Liver (tissue), 9 donors: Measurements from ENCODE around the gene ADGRD1. TPM values are rescaled to one million over a fixed set of nuclear protein-coding genes. Genes with fewer than 3 reads are reported as not detected.

ENCODE experiments used
- DNase-seq: peaks from one replicate; pipeline ENCODE4 v3.0.0-alpha.2; 2017; ENCODE audit warnings: low spot score
- H3K27ac ChIP-seq, 2 donors: one replicate each; pipeline ENCODE4 v1.7.0; 2013; ENCODE audit warnings: inconsistent platforms in 2 of 2, low read length in 2 of 2, control low read depth in 1 of 2, low read depth in 1 of 2, mild to moderate bottlenecking in 1 of 2
- H3K27me3 ChIP-seq, 4 donors: one replicate each; pipeline versions ENCODE4 v1.6.1 to v1.7.0; 2013; ENCODE audit warnings: low read length in 3 of 4, inconsistent platforms in 1 of 4, mild to moderate bottlenecking in 1 of 4, moderate library complexity in 1 of 4; ENCODE audit not compliant: control insufficient read depth in 4 of 4, insufficient read depth in 4 of 4
- H3K36me3 ChIP-seq, 4 donors: one replicate each; pipeline versions ENCODE4 v1.6.1 to v1.7.0; 2013; ENCODE audit warnings: low read length in 3 of 4, mild to moderate bottlenecking in 3 of 4, low read depth in 1 of 4, moderate library complexity in 1 of 4; ENCODE audit not compliant: control insufficient read depth in 4 of 4, insufficient read depth in 3 of 4
- H3K4me1 ChIP-seq, 4 donors: one replicate each; pipeline versions ENCODE4 v1.6.1 to v1.7.0; 2013; ENCODE audit warnings: low read length in 3 of 4, mild to moderate bottlenecking in 3 of 4, moderate library complexity in 1 of 4; ENCODE audit not compliant: control insufficient read depth in 4 of 4, insufficient read depth in 4 of 4
- H3K4me3 ChIP-seq, 3 donors: one replicate each; pipeline versions ENCODE4 v1.6.1 to v1.7.0; 2013; ENCODE audit warnings: low read length in 3 of 3, control low read depth in 1 of 3, low read depth in 1 of 3, mild to moderate bottlenecking in 1 of 3
- H3K9ac ChIP-seq, 2 donors: one replicate each; pipeline ENCODE4 v1.7.0; 2013; ENCODE audit warnings: low read length in 2 of 2, mild to moderate bottlenecking in 2 of 2, moderate library complexity in 2 of 2, control low read depth in 1 of 2, low read depth in 1 of 2
- H3K9me3 ChIP-seq, 4 donors: one replicate each; pipeline versions ENCODE4 v1.6.1 to v1.7.0; 2013; ENCODE audit warnings: low read length in 3 of 4; ENCODE audit not compliant: control insufficient read depth in 4 of 4
- EGR1 ChIP-seq, 2 donors: IDR thresholded peaks; 2 replicates each; pipeline ENCODE4 v1.6.1; 2016 to 2018; ENCODE audit warnings: antibody characterized with exemption in 2 of 2, low read depth in 2 of 2
- FOXA1 ChIP-seq: IDR thresholded peaks from 2 replicates; pipeline ENCODE4 v1.6.1; 2016; ENCODE audit warnings: antibody characterized with exemption
- FOXA2 ChIP-seq: IDR thresholded peaks from 2 replicates; pipeline ENCODE4 v1.6.1; 2016; ENCODE audit warnings: antibody characterized with exemption
- HNF4G ChIP-seq: IDR thresholded peaks from 2 replicates; pipeline ENCODE4 v1.6.1; 2016; ENCODE audit warnings: antibody characterized with exemption
- JUND ChIP-seq, 2 donors: IDR thresholded peaks; 2 replicates each; pipeline ENCODE4 v1.6.1; 2016; ENCODE audit warnings: antibody characterized with exemption in 2 of 2
- NR2F2 ChIP-seq: IDR thresholded peaks from 2 replicates; pipeline ENCODE4 v1.6.1; 2016; ENCODE audit warnings: antibody characterized with exemption
- RAD21 ChIP-seq, 2 donors: IDR thresholded peaks; 2 replicates each; pipeline ENCODE4 v1.6.1; 2016; ENCODE audit warnings: antibody characterized with exemption in 2 of 2, mild to moderate bottlenecking in 2 of 2
- RXRA ChIP-seq, 2 donors: IDR thresholded peaks; 2 replicates each; pipeline ENCODE4 v1.6.1; 2017 to 2018; ENCODE audit warnings: antibody characterized with exemption in 2 of 2, mild to moderate bottlenecking in 1 of 2
- SP1 ChIP-seq: IDR thresholded peaks from 2 replicates; pipeline ENCODE4 v1.6.1; 2018; ENCODE audit warnings: antibody characterized with exemption, mild to moderate bottlenecking
- TAF1 ChIP-seq: conservative IDR thresholded peaks from 2 replicates; pipeline ENCODE4 v1.6.1; 2016; ENCODE audit warnings: antibody characterized with exemption, mild to moderate bottlenecking
- YY1 ChIP-seq: IDR thresholded peaks from 2 replicates; pipeline ENCODE4 v1.6.1; 2016; ENCODE audit warnings: antibody characterized with exemption, mild to moderate bottlenecking
- WGBS: extraction: QIAGEN DNeasy Blood & Tissue Kit; methylation state at CpG from one replicate; pipeline ENCODE4 v1.1.7; 2013; 5-methylcytosine and 5-hydroxymethylcytosine counted together
- polyA plus RNA-seq, 2 donors: library from polyadenylated mRNA; stranded (reverse) in 1 of 2; unstranded in 1 of 2; fragments of 200-250 nt in 1 of 2; fragments of >200 nt in 1 of 2; fragmentation: Nextera tagmentation in 1 of 2; extraction: Ambion mirVana in 1 of 2; gene quantifications; one replicate each; pipeline versions ENCODE4 v1.2.1 to v1.2.3, GENCODE V29; 2013 to 2015
- total RNA-seq, 2 donors: library from RNA; depleted of rRNA; stranded (reverse); fragments of >200 nt; gene quantifications; one replicate each; pipeline ENCODE4 v1.2.3, GENCODE V29; 2014
- TF ChIP-seq, protein P1 (sequence below): IDR thresholded peaks from 2 replicates; pipeline ENCODE4 v1.6.1; 2016; ENCODE audit warnings: antibody characterized with exemption, mild to moderate bottlenecking
- TF ChIP-seq, protein P2 (sequence below): IDR thresholded peaks from 2 replicates; pipeline ENCODE4 v1.6.1; 2016; ENCODE audit warnings: antibody characterized with exemption
- TF ChIP-seq, protein P3 (sequence below): IDR thresholded peaks from 2 replicates; pipeline ENCODE4 v1.6.1; 2016; ENCODE audit warnings: antibody characterized with exemption
- TF ChIP-seq, protein P4 (sequence below): fragments of 150-350 bp; IDR thresholded peaks from 2 replicates; pipeline ENCODE4 v1.5.1; 2017; ENCODE audit warnings: improper control_type of control experiment, low read depth, low read length; ENCODE audit not compliant: missing input control
- TF ChIP-seq, protein P5 (sequence below): IDR thresholded peaks from 2 replicates; pipeline ENCODE4 v1.6.1; 2016; ENCODE audit warnings: antibody characterized with exemption
- donor health status: healthy.
- donor health status: healthy.
- donor health status: healthy.
- donor health status: healthy.
- donor health status: healthy.

Gene ADGRD1
- total and polyA plus RNA-seq, 4 donors = 2.7 to 7.1 (median 4.6) TPM

DNA sequence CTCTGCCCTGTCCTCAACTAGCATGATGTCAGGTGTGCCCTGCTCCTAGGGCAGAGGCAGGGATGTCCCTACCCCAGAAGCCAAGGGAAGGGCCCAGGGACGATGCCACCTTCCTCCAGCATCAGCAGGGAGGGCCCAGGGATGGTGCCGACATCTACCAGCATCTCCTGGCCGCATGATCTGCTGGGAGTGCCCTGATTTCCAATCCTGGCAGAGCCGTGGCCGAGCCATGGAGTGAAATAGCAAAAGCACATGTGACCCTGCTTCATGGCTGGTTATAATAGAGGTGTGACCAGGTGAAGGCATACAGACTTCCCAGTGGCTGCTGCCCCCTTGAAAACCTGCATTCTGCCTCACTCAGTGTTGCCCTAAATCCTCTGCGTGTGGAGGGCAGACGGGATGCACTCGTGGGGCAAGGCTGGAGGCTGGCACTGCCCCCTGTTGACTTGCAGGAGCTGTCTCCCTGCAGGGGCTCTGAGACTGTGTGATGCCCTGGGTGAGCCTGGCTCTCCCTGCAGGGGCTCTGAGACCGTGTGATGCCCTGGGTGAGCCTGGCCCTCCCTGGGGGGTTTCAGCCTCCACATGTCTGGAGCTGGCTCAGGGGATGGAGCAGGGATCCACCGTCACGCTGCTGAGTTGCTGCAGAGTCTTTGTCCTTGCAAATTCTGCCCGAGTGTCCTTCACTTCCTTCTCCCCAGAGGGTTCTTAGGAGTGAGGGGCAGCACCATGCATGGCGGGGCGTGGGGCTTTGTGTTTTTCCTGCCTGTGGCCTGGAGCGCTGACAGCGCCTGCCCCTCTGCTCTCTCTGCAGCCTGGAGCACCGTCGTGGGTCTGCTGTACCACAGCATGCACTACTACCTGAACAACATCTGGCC lies 51.7 kb downstream of the ADGRD1 start:
- TF ChIP-seq SP1 (no peak), TAF1 (no peak), RXRA (IDR thresholded peaks at IDR 0.05) (no peak), YY1 (no peak), HNF4G (no peak), JUND (IDR thresholded peaks at IDR 0.05) (no peak), FOXA2 (no peak), FOXA1 (no peak), NR2F2 (no peak), RAD21 (IDR thresholded peaks at IDR 0.05) (no peak)
- TF ChIP-seq, protein P1, sequence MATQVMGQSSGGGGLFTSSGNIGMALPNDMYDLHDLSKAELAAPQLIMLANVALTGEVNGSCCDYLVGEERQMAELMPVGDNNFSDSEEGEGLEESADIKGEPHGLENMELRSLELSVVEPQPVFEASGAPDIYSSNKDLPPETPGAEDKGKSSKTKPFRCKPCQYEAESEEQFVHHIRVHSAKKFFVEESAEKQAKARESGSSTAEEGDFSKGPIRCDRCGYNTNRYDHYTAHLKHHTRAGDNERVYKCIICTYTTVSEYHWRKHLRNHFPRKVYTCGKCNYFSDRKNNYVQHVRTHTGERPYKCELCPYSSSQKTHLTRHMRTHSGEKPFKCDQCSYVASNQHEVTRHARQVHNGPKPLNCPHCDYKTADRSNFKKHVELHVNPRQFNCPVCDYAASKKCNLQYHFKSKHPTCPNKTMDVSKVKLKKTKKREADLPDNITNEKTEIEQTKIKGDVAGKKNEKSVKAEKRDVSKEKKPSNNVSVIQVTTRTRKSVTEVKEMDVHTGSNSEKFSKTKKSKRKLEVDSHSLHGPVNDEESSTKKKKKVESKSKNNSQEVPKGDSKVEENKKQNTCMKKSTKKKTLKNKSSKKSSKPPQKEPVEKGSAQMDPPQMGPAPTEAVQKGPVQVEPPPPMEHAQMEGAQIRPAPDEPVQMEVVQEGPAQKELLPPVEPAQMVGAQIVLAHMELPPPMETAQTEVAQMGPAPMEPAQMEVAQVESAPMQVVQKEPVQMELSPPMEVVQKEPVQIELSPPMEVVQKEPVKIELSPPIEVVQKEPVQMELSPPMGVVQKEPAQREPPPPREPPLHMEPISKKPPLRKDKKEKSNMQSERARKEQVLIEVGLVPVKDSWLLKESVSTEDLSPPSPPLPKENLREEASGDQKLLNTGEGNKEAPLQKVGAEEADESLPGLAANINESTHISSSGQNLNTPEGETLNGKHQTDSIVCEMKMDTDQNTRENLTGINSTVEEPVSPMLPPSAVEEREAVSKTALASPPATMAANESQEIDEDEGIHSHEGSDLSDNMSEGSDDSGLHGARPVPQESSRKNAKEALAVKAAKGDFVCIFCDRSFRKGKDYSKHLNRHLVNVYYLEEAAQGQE = no peak
- TF ChIP-seq, protein P2, sequence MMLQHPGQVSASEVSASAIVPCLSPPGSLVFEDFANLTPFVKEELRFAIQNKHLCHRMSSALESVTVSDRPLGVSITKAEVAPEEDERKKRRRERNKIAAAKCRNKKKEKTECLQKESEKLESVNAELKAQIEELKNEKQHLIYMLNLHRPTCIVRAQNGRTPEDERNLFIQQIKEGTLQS = no peak
- TF ChIP-seq, protein P3, sequence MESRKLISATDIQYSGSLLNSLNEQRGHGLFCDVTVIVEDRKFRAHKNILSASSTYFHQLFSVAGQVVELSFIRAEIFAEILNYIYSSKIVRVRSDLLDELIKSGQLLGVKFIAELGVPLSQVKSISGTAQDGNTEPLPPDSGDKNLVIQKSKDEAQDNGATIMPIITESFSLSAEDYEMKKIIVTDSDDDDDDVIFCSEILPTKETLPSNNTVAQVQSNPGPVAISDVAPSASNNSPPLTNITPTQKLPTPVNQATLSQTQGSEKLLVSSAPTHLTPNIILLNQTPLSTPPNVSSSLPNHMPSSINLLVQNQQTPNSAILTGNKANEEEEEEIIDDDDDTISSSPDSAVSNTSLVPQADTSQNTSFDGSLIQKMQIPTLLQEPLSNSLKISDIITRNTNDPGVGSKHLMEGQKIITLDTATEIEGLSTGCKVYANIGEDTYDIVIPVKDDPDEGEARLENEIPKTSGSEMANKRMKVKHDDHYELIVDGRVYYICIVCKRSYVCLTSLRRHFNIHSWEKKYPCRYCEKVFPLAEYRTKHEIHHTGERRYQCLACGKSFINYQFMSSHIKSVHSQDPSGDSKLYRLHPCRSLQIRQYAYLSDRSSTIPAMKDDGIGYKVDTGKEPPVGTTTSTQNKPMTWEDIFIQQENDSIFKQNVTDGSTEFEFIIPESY = no peak
- DNase-seq = no peak
- H3K4me3 ChIP-seq = no peak overlapping the region
- no peaks in the 10 kb centered on the region for H3K27me3 ChIP-seq
- H3K36me3 ChIP-seq = no peaks in the 10 kb centered on the region
- no peak overlapping the region for H3K9ac ChIP-seq
- 85% methylated on average over 18 of the region's 18 CpGs for WGBS
- H3K27ac ChIP-seq = no peak overlapping the region
- peaks cover 8 to 20% (median 16%) of the 10 kb centered on the region in 4 donors for H3K4me1 ChIP-seq
- no peaks in the 10 kb centered on the region for H3K9me3 ChIP-seq

DNA sequence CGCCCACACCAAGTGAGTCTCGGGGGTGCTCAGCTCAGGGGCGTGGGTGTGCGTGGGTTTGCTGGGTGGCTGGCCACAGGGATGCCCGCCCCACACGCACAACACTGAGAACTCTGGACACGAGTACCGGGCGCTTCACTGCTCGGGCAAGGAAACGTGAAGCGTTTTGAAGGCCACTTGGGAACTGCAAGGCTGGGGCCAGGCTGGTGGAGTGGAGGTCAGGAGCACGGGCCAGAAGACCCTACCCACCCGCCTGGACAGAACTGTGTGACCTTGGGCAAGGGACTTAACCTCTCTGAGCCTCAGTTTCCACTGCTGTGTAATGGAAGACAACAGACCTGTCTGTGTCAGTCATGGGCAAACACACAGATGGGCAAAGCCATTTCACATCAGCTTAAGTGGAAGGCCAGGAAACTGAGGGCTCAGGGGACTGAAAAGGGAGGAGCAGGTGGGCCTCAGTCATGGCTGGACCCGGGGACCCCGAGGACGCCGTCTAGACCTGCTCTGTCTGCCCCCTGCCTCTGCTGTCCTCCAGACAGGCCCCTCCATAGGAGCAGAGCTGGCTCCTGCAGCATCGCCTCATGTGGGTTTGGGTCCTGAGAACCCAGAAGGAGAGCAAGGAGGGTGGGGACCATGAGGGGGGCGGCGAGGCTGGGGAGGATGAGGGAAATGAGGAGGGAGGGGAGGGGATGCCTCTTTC lies 52.5 kb downstream of the ADGRD1 start:
- Histone ChIP-seq H3K4me3 (no peak overlapping the region), H3K36me3 (no peaks in the 10 kb centered on the region), H3K27me3 (no peaks in the 10 kb centered on the region), H3K9ac (no peak overlapping the region), H3K9me3 (no peaks in the 10 kb centered on the region), H3K27ac (no peak overlapping the region), H3K4me1 (peaks cover 8 to 20% (median 16%) of the 10 kb centered on the region in 4 donors)
- 91% methylated on average over 21 of the region's 21 CpGs for WGBS
- TF ChIP-seq, protein P4, sequence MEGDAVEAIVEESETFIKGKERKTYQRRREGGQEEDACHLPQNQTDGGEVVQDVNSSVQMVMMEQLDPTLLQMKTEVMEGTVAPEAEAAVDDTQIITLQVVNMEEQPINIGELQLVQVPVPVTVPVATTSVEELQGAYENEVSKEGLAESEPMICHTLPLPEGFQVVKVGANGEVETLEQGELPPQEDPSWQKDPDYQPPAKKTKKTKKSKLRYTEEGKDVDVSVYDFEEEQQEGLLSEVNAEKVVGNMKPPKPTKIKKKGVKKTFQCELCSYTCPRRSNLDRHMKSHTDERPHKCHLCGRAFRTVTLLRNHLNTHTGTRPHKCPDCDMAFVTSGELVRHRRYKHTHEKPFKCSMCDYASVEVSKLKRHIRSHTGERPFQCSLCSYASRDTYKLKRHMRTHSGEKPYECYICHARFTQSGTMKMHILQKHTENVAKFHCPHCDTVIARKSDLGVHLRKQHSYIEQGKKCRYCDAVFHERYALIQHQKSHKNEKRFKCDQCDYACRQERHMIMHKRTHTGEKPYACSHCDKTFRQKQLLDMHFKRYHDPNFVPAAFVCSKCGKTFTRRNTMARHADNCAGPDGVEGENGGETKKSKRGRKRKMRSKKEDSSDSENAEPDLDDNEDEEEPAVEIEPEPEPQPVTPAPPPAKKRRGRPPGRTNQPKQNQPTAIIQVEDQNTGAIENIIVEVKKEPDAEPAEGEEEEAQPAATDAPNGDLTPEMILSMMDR = no peak
- TF ChIP-seq, protein P5, sequence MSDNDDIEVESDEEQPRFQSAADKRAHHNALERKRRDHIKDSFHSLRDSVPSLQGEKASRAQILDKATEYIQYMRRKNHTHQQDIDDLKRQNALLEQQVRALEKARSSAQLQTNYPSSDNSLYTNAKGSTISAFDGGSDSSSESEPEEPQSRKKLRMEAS = no peak
- TF ChIP-seq YY1 = no peak
- TF ChIP-seq, protein P3 = no peak
- TF ChIP-seq RAD21 (IDR thresholded peaks at IDR 0.05) = no peak
- no peak for TF ChIP-seq EGR1 (IDR thresholded peaks at IDR 0.05; ENCODE audit: low read depth in 2 of 2)
- no peak for DNase-seq
